Measurements from ENCODE around the gene OR6C76.

The OR6C76 gene

DNA sequence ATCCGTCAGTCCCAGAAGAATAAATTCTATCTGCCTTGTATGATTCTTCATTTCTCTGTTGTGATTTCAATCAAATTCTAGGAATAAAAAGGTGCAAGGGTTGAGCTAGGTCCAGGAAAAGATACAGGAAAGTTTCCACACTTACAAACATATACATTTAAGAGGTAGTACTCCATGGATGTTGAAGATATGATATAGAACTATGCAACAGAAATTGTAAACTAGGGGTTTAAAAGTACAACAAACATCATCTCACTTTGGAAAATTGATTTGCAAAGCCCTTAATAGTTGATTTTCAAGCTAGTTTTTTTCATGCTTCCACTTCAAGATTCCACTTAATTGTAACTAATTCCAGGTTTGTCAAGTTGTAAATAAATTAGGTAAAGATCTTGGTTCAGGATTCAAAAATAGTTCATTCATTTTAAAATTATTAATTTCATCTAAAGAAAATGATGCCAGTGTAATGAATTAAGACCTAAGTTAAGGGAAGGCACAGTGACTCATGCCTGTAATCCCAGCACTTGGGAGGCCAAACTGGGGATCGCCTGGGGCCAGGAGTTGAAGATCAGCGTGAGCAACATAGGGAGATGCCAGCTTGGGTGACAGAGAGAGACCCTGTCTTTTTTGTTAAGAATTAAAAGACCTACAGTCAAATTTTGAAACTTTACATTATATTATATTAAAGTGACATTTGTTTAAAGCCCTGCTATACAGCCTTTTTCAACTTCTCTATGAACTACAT lies 44.2 kb downstream of the OR6C76 start, which contains the start of gene OR6C70:
Gene OR6C70 (minus strand): TSS at position 51 of the 742 bp plus-strand sequence. CDS start 0 bp downstream, at position 51.
- no peak for DNase-seq

DNA sequence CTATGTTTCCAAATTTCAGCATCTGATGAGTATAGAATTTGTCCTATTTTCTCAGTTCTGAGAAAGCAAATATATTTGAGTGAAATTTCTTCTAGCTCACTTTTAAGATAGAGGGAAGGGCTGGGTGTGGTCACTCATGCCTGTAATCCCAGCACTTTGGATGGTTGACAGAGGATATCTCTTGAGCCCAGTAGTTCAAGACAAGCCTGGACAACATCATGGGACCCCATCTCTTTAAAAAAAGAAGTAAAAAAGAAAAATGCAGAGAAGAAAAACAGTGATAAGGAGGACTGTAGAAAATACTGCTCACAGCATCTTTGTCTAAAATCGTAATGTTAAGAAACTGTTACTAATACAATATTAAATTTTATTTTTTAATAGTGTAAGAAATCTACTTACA lies 46.2 kb downstream of the OR6C76 start:
- DNase-seq: no peak
